ENCODE results near the gene FNDC3B.

FNDC3B gene

GRCh38 chr3:172002512-172003078 lies 36.8 kb upstream of the FNDC3B start:
- no peak overlapping the region for H3K4ac ChIP-seq (ENCODE audit: low read length)
- no peak overlapping the region for H2BK5ac ChIP-seq (ENCODE audit: low read length)
- H3K18ac ChIP-seq (ENCODE audit: low read length), result no peak overlapping the region
- DNase-seq (ENCODE audit: low spot score), result no peak
- no peak overlapping the region for H4K91ac ChIP-seq (ENCODE audit: low read depth, low read length, poor library complexity)
- H3K36me3 ChIP-seq (replicated peaks in 1 of 2; ENCODE audit: control insufficient read depth in 2 of 2, insufficient read depth in 2 of 2, low read length in 2 of 2), result no peaks in the 10 kb centered on the region
- no peak overlapping the region for H3K4me2 ChIP-seq (ENCODE audit: insufficient read depth, low read length, poor library complexity, severe bottlenecking)
- H3K14ac ChIP-seq (ENCODE audit: low read length), result no peak overlapping the region
- no peaks in the 10 kb centered on the region for H3K79me1 ChIP-seq (ENCODE audit: low read depth, low read length)
- no peak overlapping the region for H2BK120ac ChIP-seq (ENCODE audit: low read depth, low read length)
- H2AK5ac ChIP-seq (ENCODE audit: low read depth, low read length), result no peak overlapping the region
- no peak overlapping the region for H2AFZ ChIP-seq (ENCODE audit: low read length)
- no CpG with 5 or more reads among the region's 4 CpGs for WGBS, 2 donors (ENCODE audit: extremely low coverage in 2 of 2, insufficient read length in 2 of 2, insufficient replicate concordance in 1 of 2)
- no peaks in the 10 kb centered on the region for H3K9me3 ChIP-seq (replicated peaks in 1 of 2; ENCODE audit: control insufficient read depth in 2 of 2, insufficient read depth in 1 of 2, low read depth in 1 of 2, low read length in 2 of 2)
- no peak overlapping the region for H2BK15ac ChIP-seq (ENCODE audit: low read length)
- H2BK12ac ChIP-seq (ENCODE audit: low read length), result no peak overlapping the region
- no peaks in the 10 kb centered on the region for H3K4me1 ChIP-seq (ENCODE audit: control insufficient read depth in 2 of 2, insufficient read depth in 1 of 2, low read depth in 1 of 2, low read length in 2 of 2)
- no peak overlapping the region for H3K23ac ChIP-seq (ENCODE audit: low read depth, low read length, poor library complexity)
- H3K27ac ChIP-seq (replicated peaks; ENCODE audit: low read length), result no peak overlapping the region
- no peaks in the 10 kb centered on the region for H3K27me3 ChIP-seq (ENCODE audit: control insufficient read depth in 3 of 3, insufficient read depth in 3 of 3, low read depth in 1 of 3, low read length in 3 of 3)
- no peak overlapping the region for H4K8ac ChIP-seq (ENCODE audit: low read depth, low read length)
- H3K4me3 ChIP-seq (ENCODE audit: low read length in 2 of 2), result no peak overlapping the region
- no peak overlapping the region for H3K9ac ChIP-seq (ENCODE audit: low read depth, low read length, poor library complexity)

GRCh38 chr3:172003146-172003545 lies 36.2 kb upstream of the FNDC3B start:
- DNase-seq (ENCODE audit: low spot score), result no peak
- no peaks in the 10 kb centered on the region for H3K9me3 ChIP-seq (replicated peaks in 1 of 2; ENCODE audit: control insufficient read depth in 2 of 2, insufficient read depth in 1 of 2, low read depth in 1 of 2, low read length in 2 of 2)
- no peaks in the 10 kb centered on the region for H3K27me3 ChIP-seq (ENCODE audit: control insufficient read depth in 3 of 3, insufficient read depth in 3 of 3, low read depth in 1 of 3, low read length in 3 of 3)
- H4K8ac ChIP-seq (ENCODE audit: low read depth, low read length), result no peak overlapping the region
- no peaks in the 10 kb centered on the region for H3K36me3 ChIP-seq (replicated peaks in 1 of 2; ENCODE audit: control insufficient read depth in 2 of 2, insufficient read depth in 2 of 2, low read length in 2 of 2)
- H3K4me1 ChIP-seq (ENCODE audit: control insufficient read depth in 2 of 2, insufficient read depth in 1 of 2, low read depth in 1 of 2, low read length in 2 of 2), result no peaks in the 10 kb centered on the region
- no peak overlapping the region for H3K14ac ChIP-seq (ENCODE audit: low read length)
- H4K91ac ChIP-seq (ENCODE audit: low read depth, low read length, poor library complexity), result no peak overlapping the region
- H2BK5ac ChIP-seq (ENCODE audit: low read length), result no peak overlapping the region
- H3K23ac ChIP-seq (ENCODE audit: low read depth, low read length, poor library complexity), result no peak overlapping the region
- H3K79me1 ChIP-seq (ENCODE audit: low read depth, low read length), result no peaks in the 10 kb centered on the region
- no CpG with 5 or more reads among the region's 6 CpGs for WGBS, 2 donors (ENCODE audit: extremely low coverage in 2 of 2, insufficient read length in 2 of 2, insufficient replicate concordance in 1 of 2)
- no peak overlapping the region for H3K27ac ChIP-seq (replicated peaks; ENCODE audit: low read length)
- H3K4ac ChIP-seq (ENCODE audit: low read length), result no peak overlapping the region
- H3K4me2 ChIP-seq (ENCODE audit: insufficient read depth, low read length, poor library complexity, severe bottlenecking), result no peak overlapping the region
- no peak overlapping the region for H2BK12ac ChIP-seq (ENCODE audit: low read length)
- no peak overlapping the region for H3K18ac ChIP-seq (ENCODE audit: low read length)
- no peak overlapping the region for H3K9ac ChIP-seq (ENCODE audit: low read depth, low read length, poor library complexity)
- H2AK5ac ChIP-seq (ENCODE audit: low read depth, low read length), result no peak overlapping the region
- H2BK120ac ChIP-seq (ENCODE audit: low read depth, low read length), result no peak overlapping the region
- H3K4me3 ChIP-seq (ENCODE audit: low read length in 2 of 2), result no peak overlapping the region
- H2AFZ ChIP-seq (ENCODE audit: low read length), result no peak overlapping the region
- H2BK15ac ChIP-seq (ENCODE audit: low read length), result no peak overlapping the region

DNA sequence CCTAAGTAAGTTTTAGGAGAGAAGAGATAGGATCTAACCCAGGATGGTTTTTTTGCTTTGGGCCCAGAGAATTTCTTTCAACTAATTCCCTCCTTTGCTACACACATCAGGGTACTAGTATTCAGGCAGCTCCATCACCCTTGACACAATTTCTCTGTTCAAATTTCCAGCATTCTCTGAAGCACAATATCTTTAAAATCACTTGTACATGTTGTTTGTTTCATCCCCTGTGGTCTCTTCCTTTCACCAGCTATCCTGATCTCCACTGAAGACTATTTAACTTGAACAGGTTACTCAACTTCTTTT lies 32.4 kb upstream of the FNDC3B start:
- H3K9ac ChIP-seq (ENCODE audit: low read depth, low read length, poor library complexity), result no peak overlapping the region
- H2AFZ ChIP-seq (ENCODE audit: low read length), result peak overlapping the region; percentile 60
- no peak overlapping the region for H2AK5ac ChIP-seq (ENCODE audit: low read depth, low read length)
- H3K4me3 ChIP-seq (ENCODE audit: low read length in 2 of 2), result no peak overlapping the region
- H3K4me1 ChIP-seq (ENCODE audit: control insufficient read depth in 2 of 2, insufficient read depth in 1 of 2, low read depth in 1 of 2, low read length in 2 of 2), result peaks cover 6% of the 10 kb centered on the region in 2 donors
- H3K27ac ChIP-seq (replicated peaks; ENCODE audit: low read length), result no peak overlapping the region
- H3K18ac ChIP-seq (ENCODE audit: low read length), result no peak overlapping the region
- no peak overlapping the region for H3K4me2 ChIP-seq (ENCODE audit: insufficient read depth, low read length, poor library complexity, severe bottlenecking)
- no peak overlapping the region for H2BK15ac ChIP-seq (ENCODE audit: low read length)
- H2BK12ac ChIP-seq (ENCODE audit: low read length), result no peak overlapping the region
- H3K14ac ChIP-seq (ENCODE audit: low read length), result no peak overlapping the region
- H3K23ac ChIP-seq (ENCODE audit: low read depth, low read length, poor library complexity), result no peak overlapping the region
- no peaks in the 10 kb centered on the region for H3K79me1 ChIP-seq (ENCODE audit: low read depth, low read length)
- H4K8ac ChIP-seq (ENCODE audit: low read depth, low read length), result no peak overlapping the region
- H2BK120ac ChIP-seq (ENCODE audit: low read depth, low read length), result no peak overlapping the region
- H3K4ac ChIP-seq (ENCODE audit: low read length), result no peak overlapping the region
- no peak overlapping the region for H4K91ac ChIP-seq (ENCODE audit: low read depth, low read length, poor library complexity)
- no peaks in the 10 kb centered on the region for H3K36me3 ChIP-seq (replicated peaks in 1 of 2; ENCODE audit: control insufficient read depth in 2 of 2, insufficient read depth in 2 of 2, low read length in 2 of 2)
- no peaks in the 10 kb centered on the region for H3K27me3 ChIP-seq (ENCODE audit: control insufficient read depth in 3 of 3, insufficient read depth in 3 of 3, low read depth in 1 of 3, low read length in 3 of 3)
- no peaks in the 10 kb centered on the region for H3K9me3 ChIP-seq (replicated peaks in 1 of 2; ENCODE audit: control insufficient read depth in 2 of 2, insufficient read depth in 1 of 2, low read depth in 1 of 2, low read length in 2 of 2)
- no peak overlapping the region for H2BK5ac ChIP-seq (ENCODE audit: low read length)
- DNase-seq (ENCODE audit: low spot score), result no peak

DNA sequence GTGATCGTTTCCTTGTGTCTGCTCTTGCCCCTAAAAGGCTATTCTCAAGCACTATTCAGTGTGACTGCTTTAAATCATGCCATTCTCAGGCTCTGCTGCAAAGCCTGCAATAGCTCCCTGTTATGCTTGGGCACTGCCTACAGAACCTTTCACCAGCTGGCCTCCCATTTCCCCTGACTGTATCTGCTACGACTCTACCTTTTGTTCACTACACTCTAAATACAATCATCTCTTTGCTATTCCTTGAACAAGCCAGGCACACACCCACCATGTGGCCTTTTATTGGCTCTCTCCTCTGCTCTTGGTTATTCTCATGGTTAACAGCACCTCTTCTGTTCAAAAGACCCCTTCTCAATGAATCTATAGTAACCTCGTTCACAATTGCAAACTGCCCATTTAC lies 29.6 kb upstream of the FNDC3B start:
- no peaks in the 10 kb centered on the region for H3K27me3 ChIP-seq (ENCODE audit: control insufficient read depth in 3 of 3, insufficient read depth in 3 of 3, low read depth in 1 of 3, low read length in 3 of 3)
- no peak overlapping the region for H2BK5ac ChIP-seq (ENCODE audit: low read length)
- no peak overlapping the region for H2BK15ac ChIP-seq (ENCODE audit: low read length)
- no peaks in the 10 kb centered on the region for H3K79me1 ChIP-seq (ENCODE audit: low read depth, low read length)
- no peak overlapping the region for H3K23ac ChIP-seq (ENCODE audit: low read depth, low read length, poor library complexity)
- peaks cover 6% of the 10 kb centered on the region in 2 donors for H3K4me1 ChIP-seq (ENCODE audit: control insufficient read depth in 2 of 2, insufficient read depth in 1 of 2, low read depth in 1 of 2, low read length in 2 of 2)
- no peak overlapping the region for H2BK12ac ChIP-seq (ENCODE audit: low read length)
- peak overlapping the region; percentile 73 for H2AFZ ChIP-seq (ENCODE audit: low read length)
- DNase-seq (ENCODE audit: low spot score), result no peak
- H3K14ac ChIP-seq (ENCODE audit: low read length), result no peak overlapping the region
- H3K9ac ChIP-seq (ENCODE audit: low read depth, low read length, poor library complexity), result no peak overlapping the region
- H3K9me3 ChIP-seq (replicated peaks in 1 of 2; ENCODE audit: control insufficient read depth in 2 of 2, insufficient read depth in 1 of 2, low read depth in 1 of 2, low read length in 2 of 2), result no peaks in the 10 kb centered on the region
- H3K4me2 ChIP-seq (ENCODE audit: insufficient read depth, low read length, poor library complexity, severe bottlenecking), result no peak overlapping the region
- H3K4me3 ChIP-seq (ENCODE audit: low read length in 2 of 2), result no peak overlapping the region
- no peak overlapping the region for H4K8ac ChIP-seq (ENCODE audit: low read depth, low read length)
- no peaks in the 10 kb centered on the region for H3K36me3 ChIP-seq (replicated peaks in 1 of 2; ENCODE audit: control insufficient read depth in 2 of 2, insufficient read depth in 2 of 2, low read length in 2 of 2)
- H2AK5ac ChIP-seq (ENCODE audit: low read depth, low read length), result no peak overlapping the region
- no CpG with 5 or more reads among the region's 3 CpGs for WGBS, 2 donors (ENCODE audit: extremely low coverage in 2 of 2, insufficient read length in 2 of 2, insufficient replicate concordance in 1 of 2)
- no peak overlapping the region for H3K4ac ChIP-seq (ENCODE audit: low read length)
- H2BK120ac ChIP-seq (ENCODE audit: low read depth, low read length), result no peak overlapping the region
- no peak overlapping the region for H3K27ac ChIP-seq (replicated peaks; ENCODE audit: low read length)
- H3K18ac ChIP-seq (ENCODE audit: low read length), result no peak overlapping the region
- no peak overlapping the region for H4K91ac ChIP-seq (ENCODE audit: low read depth, low read length, poor library complexity)
